Endothelial cell of umbilical vein (primary cell): ENCODE measurements around the gene ARF4. TPM values are rescaled to one million over a fixed set of nuclear protein-coding genes. Genes with fewer than 3 reads are reported as not detected.

Experiments
- BruUV-seq: library from RNA; stranded (reverse); fragments of 400-500 nt; replicated peaks from 2 replicates; lab custom pipeline; 2021; lab: Mats Ljungman, UMichigan
- CTCF ChIA-PET: fragments of 300-600, 350-600 bp; sonication (Branson Sonifier 250); formaldehyde crosslinking; loops from one replicate; lab custom pipeline; 2021; ENCODE audit warnings: antibody characterized with exemption, inconsistent platforms; lab: Charles Lee
- POLR2A ChIA-PET: fragments of 300-600, 350-600 bp; sonication (Branson Sonifier 250); formaldehyde crosslinking; loops from one replicate; lab custom pipeline; 2021; ENCODE audit warnings: antibody characterized with exemption, inconsistent platforms; lab: Charles Lee
- DNase-seq: peaks from one replicate; pipeline ENCODE4 v3.0.0-alpha.2; 2011; ENCODE audit warnings: low read depth, low spot score
- FAIRE-seq: peaks from 2 replicates; lab custom pipeline; 2011; peaks lifted over from hg19 to GRCh38; lab: Jason Lieb, UNC
- H2AFZ ChIP-seq: 2 replicates; pipeline ENCODE4 v1.6.0; 2012; ENCODE audit warnings: low read depth, low read length, control low read depth, inconsistent platforms
- H3K27ac ChIP-seq: 2 replicates; pipeline ENCODE4 v1.5.1; 2011; ENCODE audit warnings: low read depth, mild to moderate bottlenecking, control low read depth, low read length, moderate library complexity; ENCODE audit not compliant: insufficient read depth
- H3K27me3 ChIP-seq, 2 experiments: 2 replicates each; pipeline versions ENCODE4 v1.6.0 to v1.6.1; 2011; ENCODE audit warnings: low read length in 2 of 2, mixed read lengths in 1 of 2; ENCODE audit not compliant: control insufficient read depth in 2 of 2, insufficient read depth in 2 of 2
- H3K36me3 ChIP-seq, 2 experiments: 2 replicates in 1 of 2; 3 replicates in 1 of 2; pipeline ENCODE4 v1.5.1; 2011; ENCODE audit warnings: low read length in 2 of 2, mild to moderate bottlenecking in 1 of 2, moderate library complexity in 1 of 2; ENCODE audit not compliant: control insufficient read depth in 2 of 2, insufficient read depth in 2 of 2; ENCODE audit errors: extremely low read depth in 1 of 2
- H3K4me1 ChIP-seq: 3 replicates; pipeline ENCODE4 v1.5.1; 2011; ENCODE audit warnings: mild to moderate bottlenecking, low read length; ENCODE audit not compliant: control insufficient read depth, insufficient read depth; ENCODE audit errors: extremely low read depth
- H3K4me2 ChIP-seq: 2 replicates; pipeline ENCODE4 v1.6.1; 2011; ENCODE audit warnings: low read length, control low read depth, mixed read lengths; ENCODE audit not compliant: insufficient read depth
- H3K4me3 ChIP-seq, 3 experiments: fragments of 200-600 bp in 1 of 3; sonication (generic), shearing (Covaris generic) in 1 of 3; replicated peaks in 1 of 3; 2 replicates each; pipeline ENCODE4 v1.5.1; 2011 to 2016; ENCODE audit warnings: control low read depth in 3 of 3, low read length in 3 of 3, mild to moderate bottlenecking in 2 of 3, inconsistent platforms in 1 of 3, low read depth in 1 of 3, moderate library complexity in 1 of 3; ENCODE audit not compliant: insufficient read depth in 1 of 3
- H3K79me2 ChIP-seq: 2 replicates; pipeline ENCODE4 v1.6.0; 2012; ENCODE audit warnings: low read length, inconsistent platforms; ENCODE audit not compliant: control insufficient read depth, insufficient read depth
- H3K9ac ChIP-seq: replicated peaks from 2 replicates; pipeline ENCODE3; 2011; ENCODE audit warnings: low read length, control low read depth; ENCODE audit not compliant: insufficient read depth; ENCODE audit errors: extremely low read depth
- H3K9me1 ChIP-seq: replicated peaks from 3 replicates; pipeline ENCODE4 v1.6.0; 2011; ENCODE audit warnings: mild to moderate bottlenecking, low read length; ENCODE audit not compliant: control insufficient read depth, insufficient read depth; ENCODE audit errors: extremely low read depth
- H3K9me3 ChIP-seq: replicated peaks from 2 replicates; pipeline ENCODE4 v1.5.1; 2012; ENCODE audit warnings: low read length, inconsistent platforms; ENCODE audit not compliant: control insufficient read depth, insufficient read depth
- H4K20me1 ChIP-seq: replicated peaks from 2 replicates; pipeline ENCODE3; 2011; ENCODE audit warnings: mild to moderate bottlenecking, low read length; ENCODE audit not compliant: control insufficient read depth, insufficient read depth; ENCODE audit errors: extremely low read depth
- EZH2 ChIP-seq: IDR thresholded peaks from 2 replicates; pipeline ENCODE4 v1.6.1; 2012; ENCODE audit warnings: borderline replicate concordance, low read depth, mild to moderate bottlenecking, moderate library complexity, low read length, inconsistent platforms; ENCODE audit not compliant: severe bottlenecking
- FOS ChIP-seq: IDR thresholded peaks from 2 replicates; pipeline ENCODE4 v1.6.1; 2011; ENCODE audit warnings: mild to moderate bottlenecking, low read length, moderate library complexity, borderline replicate concordance; ENCODE audit not compliant: insufficient read depth
- GATA2 ChIP-seq: IDR thresholded peaks from 2 replicates; pipeline ENCODE4 v1.7.0; 2011; ENCODE audit warnings: low read depth, mild to moderate bottlenecking, moderate library complexity, mixed read lengths, low read length; ENCODE audit not compliant: insufficient read length, insufficient read depth
- JUN ChIP-seq: IDR thresholded peaks from 2 replicates; pipeline ENCODE4 v1.6.1; 2011; ENCODE audit warnings: borderline replicate concordance, low read depth; ENCODE audit not compliant: insufficient read length, insufficient read depth
- MYC ChIP-seq: IDR thresholded peaks from one replicate; pipeline ENCODE4 v1.6.1; 2011; ENCODE audit warnings: mild to moderate bottlenecking, low read depth, low read length
- POLR2A ChIP-seq: IDR thresholded peaks from 2 replicates; pipeline ENCODE4 v1.6.1; 2012; ENCODE audit warnings: low read depth, mild to moderate bottlenecking, control low read depth, low read length
- POLR2AphosphoS5 ChIP-seq: IDR thresholded peaks from 2 replicates; pipeline ENCODE4 v1.6.1; 2012; ENCODE audit warnings: low read depth, mild to moderate bottlenecking, control low read depth, low read length, moderate library complexity; ENCODE audit not compliant: insufficient read depth
- dilution Hi-C: fragments of 300-500 bp; cut with MboI; formaldehyde crosslinking; loops from one replicate; pipeline ENCODE4 v1.15.0; 2019; ENCODE audit warnings: low sequenced_read_pairs; ENCODE audit not compliant: extremely low pct_ligation_motif_present
- intact Hi-C: fragments of 100-400 bp; cut with micrococcal nuclease; formaldehyde crosslinking; loops from one replicate; pipeline ENCODE4 v1.10.0; 2022
- polyA plus RNA-seq, 4 experiments: library from polyadenylated mRNA; depleted of rRNA in 3 of 4; stranded (reverse) in 3 of 4; unstranded in 1 of 4; fragments of >200 nt; gene quantifications; 2 replicates each; pipeline versions ENCODE4 v1.2.1 to v1.2.3, GENCODE V29; 2011 to 2012; ENCODE audit warnings: missing spikeins in 1 of 4
- total RNA-seq: library from RNA; stranded (reverse); gene quantifications from 2 replicates; pipeline ENCODE4 v1.2.3, GENCODE V29; 2021
- TF ChIP-seq, protein P1 (sequence below), 2 donors: IDR thresholded peaks; 1 replicate in 1 of 2; 2 replicates in 1 of 2; pipeline ENCODE4 v1.5.1; 2011; ENCODE audit warnings: low read length in 2 of 2, mild to moderate bottlenecking in 2 of 2, moderate library complexity in 2 of 2, control low read depth in 1 of 2, inconsistent platforms in 1 of 2, low read depth in 1 of 2; ENCODE audit not compliant: insufficient read depth in 1 of 2; ENCODE audit errors: extremely low read depth in 1 of 2
- TF ChIP-seq, protein P2 (sequence below): IDR thresholded peaks from 2 replicates; pipeline ENCODE4 v1.6.1; 2011; ENCODE audit not compliant: insufficient read depth, insufficient read length

The ARF4 gene
- total and polyA plus RNA-seq, 2 donors (not counting 3 experiments of a cell fraction or from before 2014, with no cell fraction given): 239 to 249 TPM

DNA sequence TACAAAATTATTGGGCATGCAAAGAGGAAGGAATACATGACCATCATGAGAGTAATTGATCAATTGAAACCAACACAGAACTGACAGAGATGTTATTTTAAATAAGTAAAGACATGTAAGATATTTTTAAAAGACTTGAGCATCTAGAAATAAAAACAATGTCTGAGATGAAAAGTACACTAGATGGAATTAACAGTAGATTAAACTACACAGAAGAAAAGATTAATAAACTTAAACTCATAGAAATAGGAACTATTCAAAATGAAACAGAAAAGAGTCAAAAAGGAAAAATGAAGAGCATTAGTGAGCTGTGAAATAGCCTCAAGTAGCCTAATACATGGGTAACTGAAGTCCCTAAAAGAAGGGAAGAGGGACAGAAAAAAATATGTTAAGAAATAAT, 8.5 kb upstream of the ARF4 start:
- BruUV-seq: no TSS peak
- intact Hi-C loops: no loop called here
- TF ChIP-seq JUN (no peak), POLR2A (no peak), EZH2 (no peak), FOS (no peak), GATA2 (no peak), POLR2AphosphoS5 (no peak), MYC (no peak)
- TF ChIP-seq, protein P1, sequence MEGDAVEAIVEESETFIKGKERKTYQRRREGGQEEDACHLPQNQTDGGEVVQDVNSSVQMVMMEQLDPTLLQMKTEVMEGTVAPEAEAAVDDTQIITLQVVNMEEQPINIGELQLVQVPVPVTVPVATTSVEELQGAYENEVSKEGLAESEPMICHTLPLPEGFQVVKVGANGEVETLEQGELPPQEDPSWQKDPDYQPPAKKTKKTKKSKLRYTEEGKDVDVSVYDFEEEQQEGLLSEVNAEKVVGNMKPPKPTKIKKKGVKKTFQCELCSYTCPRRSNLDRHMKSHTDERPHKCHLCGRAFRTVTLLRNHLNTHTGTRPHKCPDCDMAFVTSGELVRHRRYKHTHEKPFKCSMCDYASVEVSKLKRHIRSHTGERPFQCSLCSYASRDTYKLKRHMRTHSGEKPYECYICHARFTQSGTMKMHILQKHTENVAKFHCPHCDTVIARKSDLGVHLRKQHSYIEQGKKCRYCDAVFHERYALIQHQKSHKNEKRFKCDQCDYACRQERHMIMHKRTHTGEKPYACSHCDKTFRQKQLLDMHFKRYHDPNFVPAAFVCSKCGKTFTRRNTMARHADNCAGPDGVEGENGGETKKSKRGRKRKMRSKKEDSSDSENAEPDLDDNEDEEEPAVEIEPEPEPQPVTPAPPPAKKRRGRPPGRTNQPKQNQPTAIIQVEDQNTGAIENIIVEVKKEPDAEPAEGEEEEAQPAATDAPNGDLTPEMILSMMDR (IDR thresholded peaks at IDR 0.05; ENCODE audit: extremely low read depth in 1 of 2, insufficient read depth in 1 of 2, low read depth in 1 of 2, low read length in 2 of 2): no peak
- TF ChIP-seq, protein P2, sequence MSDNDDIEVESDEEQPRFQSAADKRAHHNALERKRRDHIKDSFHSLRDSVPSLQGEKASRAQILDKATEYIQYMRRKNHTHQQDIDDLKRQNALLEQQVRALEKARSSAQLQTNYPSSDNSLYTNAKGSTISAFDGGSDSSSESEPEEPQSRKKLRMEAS: no peak
- no peaks in the 10 kb centered on the region for H3K36me3 ChIP-seq
- no peaks in the 10 kb centered on the region for H3K9me1 ChIP-seq
- H2AFZ ChIP-seq: no peak overlapping the region
- H3K9ac ChIP-seq: no peak overlapping the region
- H4K20me1 ChIP-seq: no peaks in the 10 kb centered on the region
- H3K4me2 ChIP-seq: no peak overlapping the region
- FAIRE-seq (no peak), DNase-seq (no peak)
- H3K27me3 ChIP-seq: no peaks in the 10 kb centered on the region
- ChIA-PET CTCF (no interaction called here), POLR2A (no interaction called here)
- H3K9me3 ChIP-seq: no peaks in the 10 kb centered on the region
- no peaks in the 10 kb centered on the region for H3K79me2 ChIP-seq
- H3K4me1 ChIP-seq: no peaks in the 10 kb centered on the region
- dilution Hi-C loops: no loop called here
- H3K27ac ChIP-seq: no peak overlapping the region
- H3K4me3 ChIP-seq: no peak overlapping the region
